Activated CD4-positive, alpha-beta T cell treated with anti-CD3 and anti-CD28 coated beads for 36 hours (primary cell): ENCODE data around the gene DLD. TPM values are rescaled to one million over a fixed set of nuclear protein-coding genes. Genes with fewer than 3 reads are reported as not detected.

Source experiments
- ATAC-seq: fragments of 200-7000 bp; cut with Tn5 transposase; one replicate; pipeline ENCODE4 v1.10.0; 2021; ENCODE audit warnings: mild to moderate bottlenecking, moderate library complexity
- CTCF ChIA-PET: fragments of 350-600 bp; sonication (Branson Sonifier 250); formaldehyde crosslinking; loops from one replicate; lab custom pipeline; 2021; ENCODE audit warnings: antibody characterized with exemption; lab: Charles Lee
- POLR2A ChIA-PET: fragments of 350-600 bp; sonication (Branson Sonifier 250); formaldehyde crosslinking; loops from one replicate; lab custom pipeline; 2021; ENCODE audit warnings: antibody characterized with exemption, inconsistent platforms; lab: Charles Lee
- DNase-seq: peaks from one replicate; pipeline ENCODE4 v3.0.0-alpha.2; 2020
- H3K27ac Mint-ChIP-seq: one replicate; pipeline ENCODE4 v1.8.0; 2021; ENCODE audit warnings: mixed read lengths
- H3K27me3 Mint-ChIP-seq: one replicate; pipeline ENCODE4 v1.8.0; 2021; ENCODE audit warnings: mixed read lengths
- H3K36me3 Mint-ChIP-seq: one replicate; pipeline ENCODE4 v1.8.0; 2021; ENCODE audit warnings: low read depth, mixed read lengths
- H3K4me1 Mint-ChIP-seq: one replicate; pipeline ENCODE4 v1.8.0; 2021; ENCODE audit warnings: mixed read lengths
- H3K4me3 Mint-ChIP-seq: one replicate; pipeline ENCODE4 v1.8.0; 2021; ENCODE audit warnings: mild to moderate bottlenecking, moderate library complexity, mixed read lengths
- H3K9me3 Mint-ChIP-seq: one replicate; pipeline ENCODE4 v1.8.0; 2021; ENCODE audit warnings: low read depth, mixed read lengths
- intact Hi-C, 2 experiments: fragments of 100-400 bp; cut with DNase I in 1 of 2; cut with micrococcal nuclease in 1 of 2; formaldehyde crosslinking; loops; one replicate each; pipeline versions ENCODE4 v1.14.2 to v1.15.1; 2022 to 2024; cut with DNase I, micrococcal nuclease
- total RNA-seq, 2 experiments: library from RNA; stranded (reverse); gene quantifications; one replicate each; pipeline ENCODE4 v1.2.3, GENCODE V29; 2021

Gene DLD
- total RNA-seq, 2 experiments from 2014 or later: 71.4 to 101 TPM

- ChIA-PET CTCF (interaction anchor here (0.7 to 1.0 kb wide), 3 partner anchors 11 to 1486 kb away, joined by 3 to 4 read pairs (median 3); no protein-coding TSS in a partner anchor), POLR2A (no interaction called here)
- Mint-ChIP-seq H3K27ac (peak overlapping the region; percentile 84), H3K36me3 (no peaks in the 10 kb centered on the region), H3K4me1 (peaks cover 46% of the 10 kb centered on the region), H3K9me3 (no peaks in the 10 kb centered on the region), H3K27me3 (no peaks in the 10 kb centered on the region), H3K4me3 (no peak overlapping the region)
- intact Hi-C loops: no loop called here
- peak; percentile 40 for DNase-seq
- peak; percentile 85 for ATAC-seq
These were observed 34.0 kb upstream of the DLD start for GRCh38 chr7:107856806-107857540.

GRCh38 chr7:107857541-107857912, 33.5 kb upstream of the DLD start:
- H3K36me3 Mint-ChIP-seq: no peaks in the 10 kb centered on the region
- no peak overlapping the region for H3K4me3 Mint-ChIP-seq
- ChIA-PET POLR2A (no interaction called here), CTCF (interaction anchor here (0.7 to 1.0 kb wide), 3 partner anchors 11 to 1486 kb away, joined by 3 to 4 read pairs (median 3); no protein-coding TSS in a partner anchor)
- peaks cover 46% of the 10 kb centered on the region for H3K4me1 Mint-ChIP-seq
- ATAC-seq (peak; percentile 80), DNase-seq (peak; percentile 13)
- H3K9me3 Mint-ChIP-seq: no peaks in the 10 kb centered on the region
- intact Hi-C loops: no loop called here
- H3K27me3 Mint-ChIP-seq: no peaks in the 10 kb centered on the region
- peak overlapping the region; percentile 84 for H3K27ac Mint-ChIP-seq

GRCh38 chr7:107858280-107858679, 32.7 kb upstream of the DLD start:
- H3K27me3 Mint-ChIP-seq: no peaks in the 10 kb centered on the region
- no peak for ATAC-seq
- H3K4me3 Mint-ChIP-seq: no peak overlapping the region
- CTCF ChIA-PET: no interaction called here
- no peaks in the 10 kb centered on the region for H3K36me3 Mint-ChIP-seq
- DNase-seq: no peak
- POLR2A ChIA-PET: no interaction called here
- peaks cover 46% of the 10 kb centered on the region for H3K4me1 Mint-ChIP-seq
- no peak overlapping the region for H3K27ac Mint-ChIP-seq
- intact Hi-C loops: no loop called here
- H3K9me3 Mint-ChIP-seq: no peaks in the 10 kb centered on the region

GRCh38 chr7:107860279-107860961, 30.6 kb upstream of the DLD start:
- H3K27me3 Mint-ChIP-seq: no peaks in the 10 kb centered on the region
- POLR2A ChIA-PET: no interaction called here
- H3K36me3 Mint-ChIP-seq: no peaks in the 10 kb centered on the region
- DNase-seq (no peak), ATAC-seq (no peak)
- H3K4me3 Mint-ChIP-seq: no peak overlapping the region
- H3K27ac Mint-ChIP-seq: no peak overlapping the region
- peaks cover 3% of the 10 kb centered on the region for H3K9me3 Mint-ChIP-seq
- peaks cover 48% of the 10 kb centered on the region for H3K4me1 Mint-ChIP-seq
- CTCF ChIA-PET: interaction anchor here (0.5 to 1.2 kb wide), 2 partner anchors 12 to 136 kb away, joined by 3 read pairs; no protein-coding TSS in a partner anchor
- intact Hi-C loops: no loop called here

GRCh38 chr7:107860981-107861652, 29.9 kb upstream of the DLD start:
- Mint-ChIP-seq H3K27ac (no peak overlapping the region), H3K27me3 (no peaks in the 10 kb centered on the region), H3K4me1 (peaks cover 51% of the 10 kb centered on the region), H3K36me3 (no peaks in the 10 kb centered on the region), H3K9me3 (peaks cover 3% of the 10 kb centered on the region), H3K4me3 (no peak overlapping the region)
- DNase-seq: no peak
- ChIA-PET POLR2A (no interaction called here), CTCF (interaction anchor here (0.5 to 1.5 kb wide), 4 partner anchors 12 to 136 kb away, joined by 3 to 4 read pairs (median 3); no protein-coding TSS in a partner anchor)
- intact Hi-C loops: no loop called here
- ATAC-seq: no peak

GRCh38 chr7:107865956-107866775, 24.8 kb upstream of the DLD start:
- DNase-seq (peak; percentile 55), ATAC-seq (peak; percentile 79)
- ChIA-PET POLR2A (no interaction called here), CTCF (interaction anchor here (3.0 kb wide), 1 partner anchor 12 kb away, joined by 27 read pairs; no protein-coding TSS in a partner anchor)
- intact Hi-C loops: loop anchor here (1.0 kb wide), 1 partner anchor 51 kb away; no protein-coding TSS in a partner anchor
- peak overlapping the region; percentile 34 for H3K4me3 Mint-ChIP-seq
- peaks cover 3% of the 10 kb centered on the region for H3K9me3 Mint-ChIP-seq
- H3K36me3 Mint-ChIP-seq: no peaks in the 10 kb centered on the region
- H3K27ac Mint-ChIP-seq: peak overlapping the region; percentile 83
- peaks cover 24% of the 10 kb centered on the region for H3K4me1 Mint-ChIP-seq
- no peaks in the 10 kb centered on the region for H3K27me3 Mint-ChIP-seq

- Mint-ChIP-seq H3K4me1 (peaks cover 24% of the 10 kb centered on the region), H3K36me3 (no peaks in the 10 kb centered on the region), H3K27ac (no peak overlapping the region), H3K27me3 (no peaks in the 10 kb centered on the region), H3K4me3 (no peak overlapping the region), H3K9me3 (peaks cover 3% of the 10 kb centered on the region)
- ATAC-seq: no peak
- intact Hi-C loops: no loop called here
- ChIA-PET POLR2A (no interaction called here), CTCF (interaction anchor here (1.5 to 3.0 kb wide), 2 partner anchors 10 to 23 kb away, joined by 4 to 27 read pairs; partner anchors contain the start of gene DLD)
- no peak for DNase-seq
These were observed 23.0 kb upstream of the DLD start for GRCh38 chr7:107867858-107868466.

- no peaks in the 10 kb centered on the region for H3K9me3 Mint-ChIP-seq
- POLR2A ChIA-PET: interaction anchor here (0.8 kb wide), 1 partner anchor 128 kb away, joined by 3 read pairs; no protein-coding TSS in a partner anchor
- CTCF ChIA-PET: interaction anchor here (0.6 to 0.7 kb wide), 3 partner anchors 75 to 505 kb away, joined by 3 to 4 read pairs (median 3); no protein-coding TSS in a partner anchor
- intact Hi-C loops: loop anchor here (5.0 kb wide), 2 partner anchors 408 to 1078 kb away; no protein-coding TSS in a partner anchor
- H3K4me3 Mint-ChIP-seq: no peak overlapping the region
- peaks cover 24% of the 10 kb centered on the region for H3K4me1 Mint-ChIP-seq
- H3K27me3 Mint-ChIP-seq: no peaks in the 10 kb centered on the region
- ATAC-seq: no peak
- no peak for DNase-seq
- H3K27ac Mint-ChIP-seq: no peak overlapping the region
- H3K36me3 Mint-ChIP-seq: no peaks in the 10 kb centered on the region
These were observed 20.5 kb upstream of the DLD start for GRCh38 chr7:107870427-107871000.

- intact Hi-C loops: loop anchor here (1.0 to 5.0 kb wide), 7 partner anchors 59 to 1082 kb away; partner anchors contain the start of gene BCAP29 (in 1 of the 2)
- ChIA-PET POLR2A (interaction anchor here (1.0 kb wide), 1 partner anchor 131 kb away, joined by 5 read pairs; no protein-coding TSS in a partner anchor), CTCF (interaction anchor here (0.5 to 7.4 kb wide), 20 partner anchors 9 to 680 kb away, joined by 3 to 120 read pairs (median 4); partner anchors contain the start of gene CBLL1)
- H3K4me3 Mint-ChIP-seq: no peak overlapping the region
- peaks cover 31% of the 10 kb centered on the region for H3K4me1 Mint-ChIP-seq
- DNase-seq (no peak), ATAC-seq (no peak)
- H3K36me3 Mint-ChIP-seq: no peaks in the 10 kb centered on the region
- no peaks in the 10 kb centered on the region for H3K9me3 Mint-ChIP-seq
- no peak overlapping the region for H3K27ac Mint-ChIP-seq
- H3K27me3 Mint-ChIP-seq: no peaks in the 10 kb centered on the region
These were observed 16.9 kb upstream of the DLD start for GRCh38 chr7:107874111-107874510.
